Fibroblast of lung (primary cell): ENCODE data around the gene MS4A1.

Source experiments
- CTCF ChIP-seq, 2 donors: IDR thresholded peaks in 1 of 2; conservative IDR thresholded peaks in 1 of 2; 1 replicate in 1 of 2; 2 replicates in 1 of 2; pipeline ENCODE4 v1.5.1; 2011 to 2012; ENCODE audit warnings: low read length in 2 of 2, control low read depth in 1 of 2, inconsistent platforms in 1 of 2, low read depth in 1 of 2, mild to moderate bottlenecking in 1 of 2
- EZH2 ChIP-seq: IDR thresholded peaks from 2 replicates; pipeline ENCODE4 v1.5.1; 2012; ENCODE audit warnings: low read length, control low read depth, mild to moderate bottlenecking; ENCODE audit errors: missing control alignments

GRCh38 chr11:60500276-60500910 lies 44.7 kb downstream of the MS4A1 start:
- TF ChIP-seq EZH2 (no peak), CTCF (conservative IDR thresholded peaks at IDR 0.05 in 1 of 2, IDR thresholded peaks at IDR 0.05 in 1 of 2; ENCODE audit: low read depth in 1 of 2, low read length in 2 of 2) (no peak)
